ENCODE measurements around the gene SMPX.

Gene SMPX

GRCh38 chrX:21660156-21660555 lies 97.8 kb downstream of the SMPX start:
- no peak for DNase-seq (ENCODE audit: low read depth)
- no peak for TF ChIP-seq CTCF (conservative IDR thresholded peaks at IDR 0.05; ENCODE audit: low read depth, low read length)
- H3K4me3 ChIP-seq (ENCODE audit: low read depth, low read length), result no peak overlapping the region

- no peak for DNase-seq (ENCODE audit: low read depth)
- TF ChIP-seq CTCF (conservative IDR thresholded peaks at IDR 0.05; ENCODE audit: low read depth, low read length), result no peak
- no peak overlapping the region for H3K4me3 ChIP-seq (ENCODE audit: low read depth, low read length)
Measured at GRCh38 chrX:21659320-21659719, 98.6 kb downstream of the SMPX start.

GRCh38 chrX:21658746-21659145 lies 99.2 kb downstream of the SMPX start:
- TF ChIP-seq CTCF (conservative IDR thresholded peaks at IDR 0.05; ENCODE audit: low read depth, low read length), result no peak
- no peak overlapping the region for H3K4me3 ChIP-seq (ENCODE audit: low read depth, low read length)
- no peak for DNase-seq (ENCODE audit: low read depth)

GRCh38 chrX:21658152-21658737 lies 99.7 kb downstream of the SMPX start, which contains the start of gene KLHL34:
TSS of gene KLHL34 (minus strand) at chrX:21658330. CDS start at chrX:21657788, 542 bp downstream.
- TF ChIP-seq CTCF (conservative IDR thresholded peaks at IDR 0.05; ENCODE audit: low read depth, low read length), result no peak
- no peak within 1 kb of the TSS for H3K4me3 ChIP-seq (ENCODE audit: low read depth, low read length)
- no peak for DNase-seq (ENCODE audit: low read depth)

- TF ChIP-seq CTCF (conservative IDR thresholded peaks at IDR 0.05; ENCODE audit: low read depth, low read length), result no peak
- H3K4me3 ChIP-seq (ENCODE audit: low read depth, low read length), result no peak overlapping the region
- DNase-seq (ENCODE audit: low read depth), result no peak
Measured at GRCh38 chrX:21657318-21658151, 100.4 kb downstream of the SMPX start.

GRCh38 chrX:21656587-21657317 lies 101.2 kb downstream of the SMPX start:
- H3K4me3 ChIP-seq (ENCODE audit: low read depth, low read length), result no peak overlapping the region
- no peak for TF ChIP-seq CTCF (conservative IDR thresholded peaks at IDR 0.05; ENCODE audit: low read depth, low read length)
- no peak for DNase-seq (ENCODE audit: low read depth)
